HG03354 (cell line): ENCODE results near the gene GDF10.

Experiments
- ATAC-seq: cut with Tn5 transposase; IDR thresholded peaks from one replicate; pipeline ENCODE4 v1.9.1; 2021; ENCODE audit warnings: mild to moderate bottlenecking; ENCODE audit not compliant: unreplicated experiment, poor library complexity, severe bottlenecking

Gene GDF10

DNA sequence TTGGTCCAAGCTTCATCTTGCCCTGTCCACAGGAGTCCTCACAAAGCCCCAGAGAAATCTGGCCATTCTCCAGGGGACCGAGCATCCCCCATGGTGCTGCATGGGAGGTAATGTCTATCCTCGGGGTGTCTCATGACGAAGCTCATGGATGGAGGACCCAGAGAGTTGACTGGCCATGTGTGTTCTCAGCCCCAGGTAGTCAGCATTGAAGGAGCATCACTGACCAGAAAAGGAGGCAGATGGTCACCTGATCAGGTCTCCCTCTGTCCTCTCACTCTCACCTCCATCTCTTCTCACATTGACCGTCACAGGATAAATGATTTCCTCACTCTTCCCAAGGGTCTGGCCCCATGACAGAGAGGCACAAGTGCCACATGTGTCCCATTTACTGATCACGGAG is 33.4 kb upstream of the GDF10 start:
- ATAC-seq, result no peak

DNA sequence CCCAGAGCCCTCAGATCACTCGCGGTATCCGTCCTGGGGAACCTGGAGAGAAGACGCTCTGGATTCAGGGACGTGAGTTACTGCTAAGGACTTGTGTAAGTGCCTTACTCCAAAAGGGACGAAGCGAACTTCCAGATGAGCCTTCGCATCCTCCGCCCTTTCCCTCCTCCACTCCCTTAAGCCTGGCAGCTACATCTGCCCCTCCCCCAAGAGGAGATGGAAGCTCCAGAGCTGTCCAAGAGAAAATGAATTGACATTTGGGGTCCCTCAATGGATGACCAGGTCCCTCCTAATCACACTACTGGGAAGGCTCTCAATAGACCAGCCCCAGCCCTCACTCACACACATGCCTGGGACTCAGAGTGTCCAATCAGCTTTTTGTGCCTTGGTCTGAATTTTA is 31.3 kb upstream of the GDF10 start:
- no peak for ATAC-seq

- ATAC-seq, result no peak
Observed at GRCh38 chr10:47269294-47269693, 30.7 kb upstream of the GDF10 start.

DNA sequence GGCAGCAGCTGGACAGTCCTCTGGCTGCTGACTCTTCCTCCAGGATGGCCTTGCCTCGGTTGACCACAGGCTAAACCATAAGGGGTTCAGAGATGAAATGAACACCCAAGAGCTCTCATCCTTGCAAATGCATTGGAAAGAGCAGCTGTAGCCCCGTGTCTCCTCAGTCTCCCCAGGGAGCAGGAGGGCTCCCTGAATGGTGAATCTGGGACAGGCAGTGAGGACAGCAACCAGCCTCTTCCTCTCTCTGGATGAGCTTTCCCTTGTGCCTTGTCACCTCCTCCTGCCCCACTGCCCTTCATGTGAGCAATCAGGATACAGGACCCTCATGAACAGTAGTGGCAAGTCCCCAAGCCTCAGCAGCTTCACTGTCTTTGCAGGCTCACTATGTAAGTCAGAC is 23.9 kb upstream of the GDF10 start:
- ATAC-seq, result no peak

DNA sequence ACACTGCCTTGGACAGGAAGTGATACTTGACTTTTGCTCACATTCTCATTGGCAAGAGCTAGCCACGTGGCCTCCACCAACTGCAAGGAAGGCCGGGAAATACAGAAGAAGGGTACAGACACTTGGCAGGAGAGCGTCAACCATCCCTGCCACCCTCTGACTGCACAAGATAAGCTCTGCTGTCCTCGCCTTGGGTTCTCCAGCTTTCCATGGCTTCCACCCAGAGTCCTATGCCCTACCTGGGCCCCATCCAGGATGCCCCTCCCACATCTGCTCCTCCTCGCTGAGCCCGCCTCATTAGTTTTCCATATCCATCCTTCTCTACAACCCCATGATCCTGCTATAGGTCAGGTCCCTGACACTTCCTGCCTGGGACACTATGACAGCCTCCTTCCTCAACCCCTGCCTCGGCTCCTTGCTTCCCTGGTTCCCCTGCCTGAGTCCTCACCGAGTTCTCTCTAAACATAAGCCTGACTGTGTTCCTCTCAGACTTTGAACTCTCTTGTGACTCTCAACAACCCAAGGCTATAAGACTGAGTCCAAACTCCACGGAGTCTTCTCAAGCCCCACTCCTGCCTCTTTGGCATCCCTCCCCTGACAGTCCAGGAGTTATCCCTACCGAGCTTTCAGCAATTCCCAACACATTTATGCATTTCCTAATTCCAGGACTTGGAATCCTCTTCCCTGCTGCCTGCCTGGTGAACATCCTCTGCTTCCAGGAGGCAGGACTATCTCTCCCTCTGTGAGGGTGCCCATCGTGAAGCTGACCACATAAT is 23.2 kb upstream of the GDF10 start:
- ATAC-seq, result no peak

GRCh38 chr10:47277352-47278151 is 22.4 kb upstream of the GDF10 start:
- no peak for ATAC-seq

- no peak for ATAC-seq
Observed at GRCh38 chr10:47278152-47278473, 21.9 kb upstream of the GDF10 start.

DNA sequence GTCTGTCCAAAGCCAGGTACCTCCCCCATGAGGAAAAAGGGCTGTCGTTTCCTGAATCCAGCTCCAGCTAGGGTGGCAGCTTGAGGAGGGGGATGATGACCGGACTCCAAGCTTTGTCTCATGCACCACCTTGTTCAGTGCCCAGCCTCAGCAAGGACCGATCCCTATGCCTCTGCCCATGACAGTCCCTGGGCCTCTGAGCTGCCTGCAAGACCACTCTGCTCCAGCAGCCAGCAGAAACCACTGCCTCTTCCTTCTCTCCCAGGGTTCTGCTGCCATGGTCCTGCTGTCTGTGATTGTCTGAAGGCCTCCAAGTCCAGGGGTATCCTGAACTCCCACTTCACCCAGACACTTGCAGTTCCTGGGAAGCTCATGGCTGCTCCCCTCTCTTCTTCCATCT is 21.3 kb upstream of the GDF10 start:
- no peak for ATAC-seq

- ATAC-seq, result no peak
Observed at GRCh38 chr10:47279276-47279675, 20.7 kb upstream of the GDF10 start.

DNA sequence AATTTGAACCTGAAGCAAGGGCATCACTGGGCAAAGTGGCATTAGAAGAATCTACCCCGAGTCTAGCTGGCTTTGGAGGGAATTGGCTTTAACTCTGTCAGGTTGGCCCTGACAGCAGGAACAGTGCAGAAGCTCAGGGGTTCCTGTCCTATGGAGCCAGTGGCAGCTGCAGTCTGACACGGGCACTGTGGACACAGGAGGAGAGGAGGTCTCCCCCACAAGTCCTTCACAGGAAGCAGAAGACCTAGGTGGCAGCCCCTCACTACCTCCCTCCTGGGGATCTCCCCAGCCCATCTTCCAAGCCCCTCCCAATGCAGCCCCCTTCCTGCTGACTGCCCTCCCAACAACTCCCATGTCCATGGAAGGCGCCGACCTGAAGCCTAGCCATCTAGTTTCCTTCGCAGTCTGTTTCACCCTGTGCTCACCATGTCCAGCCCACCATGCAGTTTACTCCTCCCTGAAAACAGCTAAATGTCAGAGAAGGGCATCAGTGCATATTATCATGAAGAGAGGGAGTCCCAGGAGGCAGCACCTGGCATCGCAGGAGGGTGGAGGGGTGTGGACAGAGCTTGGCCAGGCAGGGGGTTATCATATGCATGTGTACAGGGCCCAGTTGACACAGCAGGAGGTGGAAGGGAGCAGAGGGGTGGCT is 17.9 kb upstream of the GDF10 start:
- ATAC-seq, result no peak

DNA sequence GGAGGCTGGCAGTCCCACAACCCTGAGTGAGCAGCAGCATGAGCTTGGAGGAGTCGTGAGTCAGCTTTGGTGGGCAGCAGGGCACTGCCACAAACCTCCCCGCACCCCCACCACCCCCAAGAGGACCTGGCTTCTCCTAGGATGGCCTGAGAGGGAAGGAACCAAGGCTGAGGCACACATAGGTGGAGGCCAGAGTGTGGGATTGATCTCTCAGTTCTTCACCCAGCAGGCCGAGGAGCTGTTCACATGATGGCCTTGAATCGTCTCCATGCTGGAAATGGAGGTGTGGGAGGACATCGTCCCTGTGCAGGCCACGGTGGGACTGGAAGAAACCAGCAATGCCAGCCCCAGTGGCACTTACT is 17.4 kb upstream of the GDF10 start:
- ATAC-seq, result no peak

- ATAC-seq, result no peak
Observed at GRCh38 chr10:47283101-47283630, 16.8 kb upstream of the GDF10 start.

GRCh38 chr10:47283848-47284247 is 16.1 kb upstream of the GDF10 start:
- no peak for ATAC-seq

DNA sequence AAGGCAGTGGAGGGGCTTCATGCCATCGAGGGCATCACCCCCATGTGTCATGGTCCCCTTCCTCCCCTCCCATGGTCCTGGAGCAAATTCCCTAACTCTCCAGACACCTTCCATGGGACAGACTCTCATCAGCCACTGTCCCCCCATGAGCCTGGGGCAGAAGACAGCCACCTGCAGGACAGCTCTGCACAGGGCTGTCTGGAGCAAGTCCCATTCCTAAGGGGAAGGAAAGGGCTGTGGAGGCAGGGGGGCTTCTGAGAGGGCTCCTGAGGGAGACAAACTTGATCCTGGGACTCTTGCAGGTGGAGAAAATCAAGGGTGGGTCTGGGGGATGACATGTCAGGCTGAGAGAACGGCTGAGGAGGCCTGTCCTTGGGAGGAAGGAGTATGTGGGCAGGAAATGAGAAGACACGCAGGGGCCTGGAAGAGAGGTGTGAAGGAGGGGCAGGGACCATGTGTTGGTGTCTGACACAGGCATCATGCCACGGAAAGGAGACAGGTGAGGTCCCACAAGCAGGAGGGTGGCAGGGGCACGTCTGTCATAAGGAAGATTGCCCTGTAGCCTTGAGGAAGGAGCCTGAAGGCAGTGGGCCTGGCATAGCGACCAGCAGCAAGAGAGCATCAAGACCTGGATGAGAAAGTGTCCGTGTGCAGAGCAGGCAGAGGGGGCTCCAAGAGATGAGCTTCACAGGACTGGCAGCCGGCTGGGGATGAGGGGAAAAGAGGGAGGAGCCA is 14.4 kb upstream of the GDF10 start:
- no peak for ATAC-seq

- ATAC-seq, result no peak
Observed at GRCh38 chr10:47286116-47286505, 13.9 kb upstream of the GDF10 start.

DNA sequence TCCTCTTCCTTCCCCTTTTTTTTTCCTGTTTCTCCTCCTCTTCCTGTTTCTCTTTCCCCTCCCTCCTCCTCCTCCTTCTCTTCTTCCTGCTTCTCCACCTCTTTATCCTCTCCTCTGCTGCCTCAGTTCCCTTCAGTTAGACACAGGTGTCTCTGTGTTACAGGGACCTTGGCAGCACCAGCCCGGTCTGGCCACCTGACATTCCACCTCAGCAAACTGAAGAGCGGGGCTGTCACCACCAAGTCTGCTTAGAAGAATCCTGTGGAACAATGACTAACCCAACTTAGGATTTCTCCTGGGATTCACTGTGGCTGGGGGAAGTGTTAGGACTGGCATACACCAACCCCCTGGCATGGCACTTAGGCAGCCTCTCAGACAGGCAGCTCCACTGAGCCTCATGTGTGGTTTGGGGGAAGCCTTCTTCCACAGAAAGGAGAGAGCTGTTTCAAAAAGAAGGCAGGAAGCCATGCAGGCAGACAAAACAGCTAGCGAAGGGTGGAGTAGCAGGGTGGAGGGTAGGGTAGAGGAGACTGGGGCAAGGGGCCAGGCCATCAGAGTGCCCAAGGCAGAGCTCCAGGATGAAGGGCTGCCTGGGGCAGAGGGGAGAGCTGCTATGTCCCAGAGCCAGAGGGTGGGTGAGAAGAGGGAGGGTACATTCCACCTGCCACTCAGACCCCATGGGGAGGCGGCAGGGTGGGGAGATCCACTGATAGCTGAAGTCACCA is 13.2 kb upstream of the GDF10 start:
- no peak for ATAC-seq

DNA sequence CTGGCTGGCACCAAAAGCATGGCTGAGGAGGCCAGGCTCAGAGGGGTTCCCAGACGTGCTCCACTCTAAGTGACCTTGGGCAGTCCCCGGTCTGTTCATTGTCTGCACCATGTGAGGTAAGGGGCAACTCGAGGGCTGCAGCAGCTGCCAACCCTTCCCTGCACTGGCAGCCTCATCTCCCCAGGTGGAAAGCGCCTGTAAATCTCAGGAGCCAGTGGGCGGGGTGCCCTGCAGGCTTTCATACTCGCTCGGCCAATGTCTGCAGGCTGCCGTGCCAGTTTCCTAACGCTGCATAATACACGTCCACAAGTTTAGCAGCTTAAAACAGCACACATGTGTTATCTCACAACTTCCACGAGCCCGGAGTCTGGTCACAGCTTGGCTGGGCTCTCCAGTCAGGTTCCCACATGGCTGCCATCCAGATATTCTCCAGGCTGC is 12.6 kb upstream of the GDF10 start:
- ATAC-seq, result no peak

- no peak for ATAC-seq
Observed at GRCh38 chr10:47287805-47288204, 12.2 kb upstream of the GDF10 start.

GRCh38 chr10:47288236-47288635 is 11.8 kb upstream of the GDF10 start:
- ATAC-seq, result no peak
